Measurements from ENCODE around the gene CANT1. TPM values are rescaled to one million over a fixed set of nuclear protein-coding genes. Genes with fewer than 3 reads are reported as not detected.
"Not testable (repeated sequence)": the region's sequence is repeated elsewhere in the genome, so short reads cannot be mapped to it uniquely, and the experiment has no call there.

CANT1 gene
- total RNA-seq, 8 experiments from 2014 or later: 20.7 to 42.6 (median 28.8) TPM

DNA sequence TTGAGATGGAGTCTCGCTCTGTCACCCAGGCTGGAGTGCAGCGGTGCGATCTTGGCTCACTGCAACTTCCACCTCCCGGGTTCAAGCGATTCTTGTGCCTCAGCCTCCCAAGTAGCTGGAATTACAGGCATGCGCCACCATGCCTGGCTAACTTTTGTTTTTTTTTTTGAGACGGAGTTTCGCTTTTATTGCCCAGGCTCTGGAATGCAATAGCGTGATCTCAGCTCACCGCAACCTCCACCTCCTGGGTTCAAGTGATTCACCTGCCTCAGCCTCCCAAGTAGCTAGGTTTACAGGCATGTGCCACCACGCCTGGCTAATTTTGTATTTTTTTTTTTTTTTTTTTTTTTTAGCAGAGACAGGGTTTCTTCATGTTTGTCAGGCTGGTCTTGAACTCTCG is 64.1 kb downstream of the CANT1 start:
- H3K4me3 ChIP-seq; ATAC-seq (replicated peaks in 6 of 8); in situ Hi-C loops (cut with MboI; ENCODE audit: low pct_unique_long_range_greater_than_20kb in 2 of 9, low sequenced_read_pairs in 9 of 9, unreplicated experiment in 9 of 9); H3K4me1 ChIP-seq (replicated peaks in 1 of 2); H3K27ac ChIP-seq: not testable (repeated sequence)
- WGBS, 10 experiments: 68 to 90% (median 87%) methylated on average over 2 to 11 of the region's 12 CpGs; no CpG with 5 or more reads in 2 of the 10 experiments

DNA sequence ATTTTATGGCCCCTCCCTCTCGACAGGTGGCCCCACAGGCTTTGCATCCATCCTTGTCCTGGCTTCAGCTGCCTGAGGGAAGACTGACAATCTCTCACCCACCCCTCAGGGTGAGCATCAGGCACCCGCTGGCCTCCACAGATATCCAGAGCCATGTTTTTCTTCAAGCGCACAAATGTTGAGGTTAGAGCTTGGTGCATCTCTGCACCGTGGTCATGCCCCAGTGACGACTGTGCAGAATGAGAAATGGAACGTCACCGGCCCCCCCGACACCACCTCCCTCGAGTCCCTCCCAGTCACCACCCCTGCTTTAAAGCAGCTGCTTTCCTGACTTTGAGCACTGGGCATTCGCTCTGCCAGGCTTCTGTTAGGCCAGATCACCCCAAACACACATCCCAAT is 64.6 kb downstream of the CANT1 start:
- Histone ChIP-seq H3K27ac (no peak overlapping the region), H3K4me1 (replicated peaks in 1 of 2) (no peaks in the 10 kb centered on the region), H3K4me3 (no peak overlapping the region)
- no peak for ATAC-seq (replicated peaks in 6 of 8)
- WGBS, 10 experiments: 20 to 70% methylated on average over 1 to 2 of the region's 10 CpGs; no CpG with 5 or more reads in 8 of the 10 experiments
- in situ Hi-C loops (cut with MboI; ENCODE audit: low pct_unique_long_range_greater_than_20kb in 2 of 9, low sequenced_read_pairs in 9 of 9, unreplicated experiment in 9 of 9): no loop called here

DNA sequence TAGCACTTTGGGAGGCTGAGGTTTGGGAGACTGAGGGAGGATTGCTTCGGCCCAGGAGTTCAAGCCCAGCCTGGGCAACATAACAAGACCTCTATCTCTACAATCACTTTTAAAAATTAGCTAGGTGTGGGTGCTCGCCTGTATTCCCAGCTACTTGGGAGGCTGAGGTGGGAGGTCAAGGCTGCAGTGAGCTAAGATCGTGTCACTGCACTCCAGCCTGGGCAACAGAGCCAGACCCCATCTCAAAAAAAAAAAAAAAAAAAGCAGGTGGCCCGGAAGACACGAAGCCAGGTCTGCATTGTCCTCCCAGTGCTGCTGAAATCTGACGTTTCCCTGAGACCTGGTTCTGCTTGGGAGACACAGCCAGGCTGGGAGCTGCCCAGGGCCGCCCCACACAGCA is 65.5 kb downstream of the CANT1 start:
- WGBS, 10 experiments: 49 to 100% (median 90%) methylated on average over 1 to 4 of the region's 7 CpGs; no CpG with 5 or more reads in 4 of the 10 experiments
- no peak overlapping the region for H3K27ac ChIP-seq
- H3K4me1 ChIP-seq (replicated peaks in 1 of 2): no peaks in the 10 kb centered on the region
- ATAC-seq (replicated peaks in 6 of 8): no peak
- no peak overlapping the region for H3K4me3 ChIP-seq
- in situ Hi-C loops (cut with MboI; ENCODE audit: low pct_unique_long_range_greater_than_20kb in 2 of 9, low sequenced_read_pairs in 9 of 9, unreplicated experiment in 9 of 9): no loop called here

Other genes with a start within 250 kb of the CANT1 start
- 10 to 100 TPM; 13.9 to 46.4 (median 30.0) TPM for gene CYTH1, start 227.5 kb downstream of the CANT1 start, total RNA-seq
- 10 to 100 TPM; 16.1 to 57.5 (median 25.9) TPM for gene USP36, start 168.9 kb downstream of the CANT1 start, total RNA-seq
- gene CEP295NL, start 106.6 kb downstream of the CANT1 start, total RNA-seq: 1 to 10 TPM in 2 of 8 experiments, under 1 TPM in 6; 0.29 to 1.7 (median 0.61) TPM
- 100 to 1,000 TPM in 1 of 8 experiments, 10 to 100 TPM in 7; 18.8 to 246 (median 38.7) TPM for gene TIMP2, start 84.4 kb downstream of the CANT1 start, total RNA-seq
- 100 to 1,000 TPM in 2 of 8 experiments, 10 to 100 TPM in 6; 34.8 to 346 (median 58.7) TPM for gene LGALS3BP, start 29.8 kb downstream of the CANT1 start, total RNA-seq
- gene C1QTNF1, start 14.4 kb upstream of the CANT1 start, total RNA-seq: 10 to 100 TPM in 2 of 8 experiments, 1 to 10 TPM in 5, under 1 TPM in 1; 0.25 to 51.1 (median 2.7) TPM
- 10 to 100 TPM; 10.0 to 49.6 (median 15.4) TPM for gene ENGASE, start 65.1 kb upstream of the CANT1 start, total RNA-seq

Data from motor neuron (in vitro differentiated cells).